ENCODE data around the gene TBC1D22A.

TBC1D22A gene

DNA sequence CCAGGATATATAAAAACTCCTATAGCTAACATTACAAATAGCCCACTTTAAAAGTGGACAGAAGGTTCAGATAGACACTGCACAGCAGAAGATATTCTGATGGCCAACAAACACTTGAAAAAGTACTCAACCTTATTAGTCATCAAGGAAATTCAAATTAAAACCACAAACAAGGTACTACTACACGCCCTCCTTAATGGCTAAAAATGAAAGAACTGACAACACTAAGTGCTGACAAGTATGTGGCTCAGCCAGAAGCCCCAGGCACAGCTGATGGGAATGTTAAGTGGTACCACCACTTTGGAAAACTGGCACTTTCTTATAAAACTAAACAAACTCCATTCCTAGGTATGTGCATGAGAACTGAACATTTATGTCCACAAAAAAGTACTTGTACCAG is 320.1 kb downstream of the TBC1D22A start:
- DNase-seq (ENCODE audit: low spot score): no peak

DNA sequence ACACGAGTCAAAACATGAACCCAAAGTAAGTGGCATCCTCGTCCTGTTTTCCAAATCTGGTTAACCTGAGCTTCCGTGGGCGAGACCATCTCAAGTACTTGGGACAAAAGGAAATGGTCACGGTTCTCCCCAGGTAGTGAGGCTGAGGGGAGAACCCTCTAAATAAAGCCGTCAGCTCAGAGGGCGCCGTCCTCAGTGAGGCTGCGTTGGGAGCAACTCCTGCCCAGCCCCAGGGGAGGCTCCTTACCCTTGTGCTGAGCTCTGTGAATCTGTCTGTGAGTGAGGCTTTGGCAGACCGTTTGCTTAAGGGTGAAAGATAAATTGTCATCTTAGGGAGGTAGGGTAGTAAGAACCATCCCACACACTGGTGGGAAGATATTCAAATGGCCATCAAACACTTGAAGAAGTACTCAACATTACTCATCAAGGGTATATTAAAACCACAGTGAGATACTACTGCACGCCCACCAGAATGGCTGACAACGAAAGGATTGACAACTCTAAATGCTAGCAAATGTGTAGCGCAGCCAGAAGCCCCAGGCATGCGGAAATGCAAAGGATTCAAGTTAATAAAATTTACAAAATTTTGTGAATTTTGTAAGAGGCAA is 321.0 kb downstream of the TBC1D22A start:
- no peak for DNase-seq (ENCODE audit: low spot score)

DNA sequence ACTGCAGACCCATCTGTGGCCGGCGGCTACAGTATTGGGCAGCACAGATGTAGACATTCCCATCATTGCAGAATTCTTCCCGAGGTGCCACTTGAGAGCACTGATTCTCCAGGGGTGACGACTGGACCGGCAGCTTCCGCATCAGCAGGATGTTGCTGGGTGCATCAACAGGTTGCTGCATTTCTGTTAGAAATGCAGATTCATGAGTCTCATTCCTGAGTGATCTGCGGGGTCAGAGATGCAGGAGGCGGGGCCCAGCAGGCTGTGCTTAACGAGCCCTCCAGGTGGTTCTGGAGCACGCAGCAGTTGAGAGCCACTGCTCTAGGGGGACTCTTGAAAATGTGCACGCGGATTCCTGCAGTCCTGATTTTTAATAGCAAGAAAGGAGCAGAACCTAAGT is 321.8 kb downstream of the TBC1D22A start:
- DNase-seq (ENCODE audit: low spot score): no peak

DNA sequence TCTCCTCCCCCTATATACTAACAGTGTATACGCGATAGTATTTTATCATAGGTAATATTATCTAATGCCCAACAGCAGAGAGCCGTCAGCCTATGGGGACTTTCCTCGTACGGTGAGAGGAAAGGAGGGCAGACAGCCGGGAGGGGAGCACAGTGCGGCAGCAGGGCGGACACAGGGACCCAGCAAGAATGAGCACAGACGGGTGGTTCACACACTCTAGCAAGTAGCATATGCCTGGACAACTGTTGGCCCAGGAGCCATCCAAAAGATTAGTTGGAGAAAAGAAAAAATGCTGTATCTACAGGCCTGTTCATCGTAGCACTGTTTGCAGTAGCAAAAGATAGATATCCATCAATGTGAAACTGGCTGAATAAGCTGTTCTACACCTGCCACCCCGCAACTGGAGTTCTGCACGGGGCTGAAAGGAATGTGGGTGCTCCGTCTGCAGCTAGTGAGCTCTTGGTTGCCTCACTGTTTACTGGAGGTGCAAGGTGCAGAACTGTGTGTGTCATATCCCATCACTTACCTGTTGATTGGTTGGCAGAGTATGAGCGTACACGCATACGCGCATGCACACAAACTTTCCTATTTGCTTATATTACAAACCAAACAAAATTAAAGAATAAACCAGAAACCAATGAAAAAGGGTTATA is 324.3 kb downstream of the TBC1D22A start:
- DNase-seq (ENCODE audit: low spot score): no peak

DNA sequence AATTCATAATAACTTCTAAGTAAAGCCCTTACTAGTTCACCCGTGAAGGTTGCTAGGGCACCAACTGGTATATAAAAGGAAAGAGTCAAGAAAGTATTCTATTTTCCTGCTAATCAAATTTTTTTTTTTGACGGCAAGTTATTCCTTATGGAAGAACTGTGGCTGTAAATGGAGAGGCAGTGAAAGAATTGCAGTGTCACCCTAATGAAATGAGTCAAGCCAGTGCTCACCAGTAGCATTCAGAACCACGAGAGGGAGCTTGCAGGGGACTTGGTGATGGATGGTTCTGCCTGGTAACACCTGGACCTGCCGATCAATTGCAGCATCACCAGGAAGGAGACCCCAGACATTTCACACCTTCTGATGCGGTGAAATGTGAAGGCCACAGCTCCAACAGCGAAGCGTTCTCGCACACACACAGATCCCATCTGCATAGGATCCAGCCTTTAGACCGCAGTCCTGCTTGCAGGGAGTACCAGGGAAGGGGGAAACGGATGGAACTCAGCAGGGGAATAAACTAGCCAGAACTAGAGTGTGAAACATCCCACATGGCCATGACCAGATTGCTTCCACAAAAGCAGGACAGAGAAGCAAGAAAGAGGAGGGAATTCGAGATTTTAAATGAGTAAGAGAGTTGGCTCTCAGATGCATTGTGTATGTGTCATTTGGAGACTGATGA is 326.2 kb downstream of the TBC1D22A start:
- no peak for DNase-seq (ENCODE audit: low spot score)

DNA sequence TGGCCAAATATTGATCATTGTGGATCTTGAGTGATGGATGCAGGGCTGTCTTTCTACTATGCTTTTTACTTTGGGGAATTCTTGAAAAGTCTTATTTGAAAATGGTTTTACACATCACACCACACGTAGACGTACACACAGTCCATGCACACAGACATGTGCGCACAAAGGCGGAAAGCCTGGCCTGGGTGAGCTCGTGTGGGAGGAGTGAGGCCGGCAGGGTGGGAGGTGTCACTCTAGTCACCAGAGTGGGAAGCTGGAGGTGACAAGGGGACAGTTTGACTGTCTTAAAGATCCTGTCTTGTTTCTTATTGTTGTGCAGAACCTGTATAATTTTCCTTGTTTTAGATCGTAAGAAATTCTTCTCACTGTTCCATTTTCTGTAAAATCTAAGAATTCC is 326.9 kb downstream of the TBC1D22A start:
- no peak for DNase-seq (ENCODE audit: low spot score)

DNA sequence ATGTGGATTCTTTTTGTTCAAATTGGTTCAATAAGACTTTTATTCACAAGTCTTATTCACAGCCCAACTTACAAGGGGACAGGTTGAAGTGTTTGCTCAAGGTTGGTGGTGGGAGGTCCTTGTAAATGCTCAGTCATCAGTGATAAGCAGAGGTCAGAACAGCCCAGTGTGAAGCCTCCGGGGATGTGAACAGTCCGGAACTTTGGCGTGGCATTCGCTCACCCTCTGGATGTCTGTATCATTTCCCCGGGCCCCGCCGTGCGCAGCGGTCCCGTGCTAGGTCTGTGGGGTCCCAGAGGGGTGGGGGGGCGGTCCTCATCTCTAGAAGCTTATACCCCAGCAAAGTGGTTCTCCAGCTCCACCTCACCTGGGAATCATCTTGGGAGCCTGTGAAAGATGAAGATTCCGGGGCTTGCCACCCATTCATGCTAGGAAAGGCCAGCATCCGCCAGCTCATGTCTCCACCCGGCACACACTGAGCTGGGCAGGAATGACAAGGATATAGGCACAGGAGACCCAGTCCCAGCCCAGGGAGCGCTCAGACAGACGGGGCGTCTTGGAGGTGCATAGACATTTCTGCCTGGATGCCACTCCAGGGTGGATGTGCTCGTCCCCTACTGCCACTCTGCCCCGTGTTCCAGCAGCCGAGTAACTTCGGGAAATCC is 327.5 kb downstream of the TBC1D22A start:
- no peak for DNase-seq (ENCODE audit: low spot score)

DNA sequence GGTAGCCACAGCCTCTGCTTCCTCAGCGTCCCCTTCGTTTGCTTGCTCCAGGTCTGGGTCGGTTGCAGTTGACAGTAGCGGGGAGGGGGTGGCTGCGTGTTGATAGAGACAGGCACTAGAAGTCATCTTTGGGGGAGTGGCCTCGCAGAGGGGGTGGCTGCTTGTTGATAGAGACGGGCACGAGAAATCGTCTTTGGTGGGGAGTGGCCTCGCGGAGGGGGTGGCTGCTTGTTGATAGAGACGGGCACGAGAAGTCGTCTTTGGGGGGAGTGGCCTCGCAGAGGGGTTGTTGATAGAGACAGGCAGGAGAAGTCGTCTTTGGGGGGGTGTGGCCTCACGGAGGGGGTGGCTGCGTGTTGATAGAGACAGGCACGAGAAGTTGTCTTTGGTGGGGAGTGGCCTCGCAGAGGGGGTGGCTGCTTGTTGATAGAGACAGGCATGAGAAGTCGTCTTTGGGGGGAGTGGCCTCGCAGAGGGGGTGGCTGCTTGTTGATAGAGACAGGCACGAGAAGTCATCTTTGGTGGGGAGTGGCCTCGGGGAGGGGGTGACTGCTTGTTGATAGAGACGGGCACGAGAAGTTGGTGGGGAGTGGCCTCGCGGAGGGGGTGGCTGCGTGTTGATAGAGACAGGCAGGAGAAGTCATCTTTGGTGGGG is 328.3 kb downstream of the TBC1D22A start:
- DNase-seq (ENCODE audit: low spot score): no peak

DNA sequence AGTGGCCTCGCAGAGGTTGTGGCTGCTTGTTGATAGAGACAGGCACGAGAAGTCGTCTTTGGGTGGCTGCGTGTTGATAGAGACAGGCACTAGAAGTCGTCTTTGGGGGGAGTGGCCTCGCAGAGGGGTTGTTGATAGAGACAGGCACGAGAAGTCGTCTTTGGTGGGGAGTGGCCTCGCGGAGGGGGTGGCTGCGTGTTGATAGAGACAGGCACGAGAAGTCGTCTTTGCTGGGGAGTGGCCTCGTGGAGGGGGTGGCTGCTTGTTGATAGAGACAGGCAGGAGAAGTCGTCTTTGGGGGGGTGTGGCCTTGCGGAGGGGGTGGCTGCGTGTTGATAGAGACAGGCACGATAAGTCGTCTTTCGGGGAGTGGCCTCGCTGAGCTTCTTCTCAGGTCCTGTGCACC is 328.8 kb downstream of the TBC1D22A start:
- no peak for DNase-seq (ENCODE audit: low spot score)

DNA sequence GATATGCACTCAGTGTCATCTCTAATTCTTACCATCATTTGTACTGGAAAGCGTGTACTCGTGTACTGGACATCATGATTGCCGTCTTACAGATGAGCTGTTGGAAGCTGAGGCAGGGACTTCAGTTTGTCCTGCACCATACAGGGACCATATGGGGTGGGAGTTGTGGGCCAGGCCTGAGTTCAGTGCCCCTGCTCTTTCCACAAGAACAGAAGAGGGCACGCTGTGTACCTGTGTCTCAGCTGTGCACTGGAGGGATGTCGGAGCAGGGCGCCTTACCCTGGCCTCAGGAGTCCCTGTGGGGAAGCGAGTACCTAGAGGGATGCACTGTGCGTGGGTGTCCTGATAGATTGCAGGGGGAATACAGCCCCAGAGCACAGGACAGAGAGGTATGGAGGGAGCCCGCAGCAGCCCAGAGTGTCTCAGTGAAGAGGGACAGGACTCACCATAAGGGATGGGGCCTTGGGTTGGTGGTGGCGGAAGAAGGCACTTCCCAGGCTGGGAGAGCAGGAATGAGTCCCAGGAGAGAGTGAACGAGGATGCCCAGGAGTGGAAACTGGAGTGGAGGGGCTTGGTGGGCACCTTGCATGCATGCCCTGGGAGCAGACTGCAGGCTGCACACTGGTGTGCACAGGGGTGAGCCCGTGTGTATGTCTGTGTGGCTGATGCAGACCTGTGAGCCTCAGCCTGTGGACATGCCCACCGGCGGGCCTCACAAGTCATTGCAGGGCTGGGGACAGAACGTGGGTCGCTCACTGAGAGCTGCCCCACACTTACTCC is 329.7 kb downstream of the TBC1D22A start:
- DNase-seq (ENCODE audit: low spot score): no peak

DNA sequence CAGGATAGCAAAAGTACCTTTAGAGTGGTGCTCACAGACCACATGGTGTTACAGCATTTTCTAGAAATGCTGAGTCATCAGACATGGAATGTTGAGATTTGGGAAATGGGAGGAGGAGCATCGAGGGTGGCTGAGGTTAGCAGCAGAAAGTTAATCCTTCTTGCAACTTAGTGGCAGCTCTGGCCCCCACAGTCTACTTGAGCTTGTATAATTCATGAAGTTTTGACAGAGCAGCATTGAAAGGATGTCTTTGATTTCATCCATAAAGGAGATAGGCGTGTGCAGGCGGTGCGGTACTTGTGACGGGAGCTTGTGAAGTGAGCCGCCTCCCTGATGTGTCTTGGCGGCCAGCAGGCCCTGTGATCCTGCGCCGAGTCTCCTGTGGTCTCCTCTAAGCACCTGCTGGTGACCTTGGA is 330.5 kb downstream of the TBC1D22A start:
- DNase-seq (ENCODE audit: low spot score): no peak

DNA sequence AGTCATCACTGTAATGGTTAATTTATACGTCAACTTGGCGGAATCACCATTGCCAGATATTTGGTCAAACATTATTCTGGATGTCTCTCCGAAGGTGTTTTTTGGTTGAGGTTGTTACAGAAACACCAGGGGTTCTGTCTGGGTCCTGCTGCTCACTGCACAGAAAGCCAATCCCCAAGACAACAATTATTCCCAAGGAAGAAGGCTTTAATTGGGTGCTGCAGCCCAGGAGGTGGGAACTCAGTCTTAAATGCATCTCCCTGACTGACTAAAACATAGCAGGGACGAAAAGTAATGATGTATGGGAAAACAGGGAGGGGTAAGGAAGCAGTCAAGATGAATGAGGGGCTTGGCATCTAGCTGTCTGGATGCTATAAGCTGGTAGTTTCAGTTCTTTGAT is 331.3 kb downstream of the TBC1D22A start:
- no peak for DNase-seq (ENCODE audit: low spot score)

DNA sequence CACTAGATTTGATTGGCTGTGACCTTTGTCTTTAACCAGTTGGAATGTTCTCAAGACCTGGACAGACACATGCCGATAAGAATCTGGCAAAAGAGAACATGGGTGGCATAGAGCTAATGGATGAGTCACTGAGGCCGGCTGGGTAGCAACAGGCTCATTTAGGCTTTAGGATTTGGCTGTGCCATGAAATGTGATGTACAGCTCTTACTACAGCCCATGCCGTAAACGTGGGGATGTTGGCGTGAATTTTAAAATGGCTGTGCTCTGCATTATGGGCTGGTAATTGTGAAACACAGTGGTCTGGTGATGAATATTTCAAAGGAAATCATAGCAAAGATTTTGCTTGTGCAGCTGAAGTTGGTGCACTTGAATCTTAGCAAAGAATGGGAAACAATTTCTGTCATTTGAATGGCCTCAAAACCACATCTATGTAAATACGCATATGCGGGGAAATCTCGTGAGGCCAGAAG is 332.4 kb downstream of the TBC1D22A start:
- DNase-seq (ENCODE audit: low spot score): peak; percentile 52

DNA sequence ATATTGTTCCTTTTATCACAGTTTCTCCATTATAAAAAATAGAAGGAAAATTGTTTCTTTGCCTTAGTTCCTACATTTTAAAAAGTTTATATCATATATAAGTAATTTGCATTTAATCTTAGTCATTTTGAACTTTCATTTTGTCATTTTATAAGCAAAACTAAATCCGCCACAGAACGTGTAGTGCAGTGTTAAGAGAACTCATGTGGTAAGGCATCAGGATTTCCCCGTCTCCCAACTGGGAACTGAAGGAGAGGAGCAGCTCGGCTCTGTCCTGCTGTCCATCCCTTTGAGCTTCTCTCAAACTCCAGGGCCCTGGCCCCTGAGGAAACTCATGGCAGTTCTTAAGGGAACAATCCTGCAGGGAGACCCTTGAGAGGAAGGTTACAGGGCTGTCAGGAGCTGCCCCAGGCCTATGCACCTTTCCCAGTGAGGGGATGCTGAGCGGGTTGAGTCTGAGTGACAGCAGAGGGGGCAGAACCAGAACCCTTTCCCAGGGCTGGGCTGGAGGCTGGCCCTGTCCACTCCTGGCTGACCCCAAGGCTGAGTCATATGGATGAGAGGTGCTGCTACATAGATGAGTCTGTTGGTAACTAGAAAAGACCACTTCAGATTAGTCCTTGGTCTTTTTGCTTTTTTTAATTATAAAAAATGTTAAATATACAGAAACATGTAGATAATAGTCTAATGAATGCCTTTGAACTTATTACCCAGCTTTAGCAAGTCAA is 333.1 kb downstream of the TBC1D22A start:
- DNase-seq (ENCODE audit: low spot score): peak; percentile 14

DNA sequence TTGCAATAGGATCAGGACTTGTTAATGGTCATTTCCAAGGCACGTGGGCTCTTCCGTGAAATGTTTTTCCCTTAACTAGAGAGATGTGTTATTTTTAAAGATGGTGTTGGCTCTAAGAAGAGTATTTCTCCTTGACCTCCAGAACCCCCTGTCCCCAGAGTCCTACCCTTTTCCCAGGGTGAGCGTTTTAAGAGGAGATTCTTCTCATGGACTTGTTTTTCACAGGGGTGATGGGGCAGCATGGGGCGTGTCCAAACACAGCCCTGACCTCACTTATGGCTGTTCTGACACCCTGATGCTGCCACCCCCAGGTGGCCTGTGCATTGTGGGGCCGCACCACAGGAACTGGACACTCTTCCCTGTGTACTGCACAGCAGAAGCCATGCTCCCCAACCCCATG is 335.7 kb downstream of the TBC1D22A start:
- DNase-seq (ENCODE audit: low spot score): no peak

DNA sequence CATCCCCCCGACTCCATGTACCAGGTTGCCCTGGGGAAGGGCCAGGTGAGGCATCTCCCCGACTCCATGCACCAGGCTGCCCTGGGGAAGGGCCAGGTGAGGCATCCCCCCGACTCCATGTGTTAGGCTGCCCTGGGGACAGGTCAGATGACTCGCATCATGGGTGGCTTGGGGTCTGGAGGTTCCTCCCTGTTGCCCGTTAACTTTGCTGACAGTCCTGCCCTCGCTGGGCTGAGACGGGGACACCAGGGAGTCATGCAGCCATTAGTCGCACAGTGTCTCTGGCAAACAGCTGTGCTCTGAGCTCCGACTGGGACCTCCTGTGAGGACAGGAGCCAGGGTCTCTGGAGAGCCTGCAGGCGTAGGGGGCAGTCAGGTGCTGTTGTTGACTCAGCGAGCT is 336.1 kb downstream of the TBC1D22A start:
- DNase-seq (ENCODE audit: low spot score): no peak

DNA sequence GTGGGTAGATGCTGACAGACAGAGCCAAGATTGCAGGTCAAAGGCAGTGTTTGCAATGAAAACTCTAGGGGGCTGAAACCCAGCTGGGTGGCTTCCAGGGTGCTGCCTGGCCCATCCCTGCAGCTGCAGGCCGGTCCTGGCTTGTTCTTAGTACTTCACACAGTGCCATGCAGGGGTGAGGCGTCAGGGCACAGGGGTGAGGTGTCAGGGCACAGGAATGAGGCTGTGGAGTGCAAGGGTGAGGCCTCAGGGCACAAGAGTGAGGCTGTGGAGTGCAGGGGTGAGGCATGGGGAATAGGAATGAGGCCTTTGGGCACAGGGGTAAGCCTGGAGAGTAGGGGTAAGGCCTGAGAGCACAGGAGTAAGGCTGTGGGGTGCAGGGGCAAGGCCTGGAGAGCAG is 337.6 kb downstream of the TBC1D22A start:
- DNase-seq (ENCODE audit: low spot score): no peak

DNA sequence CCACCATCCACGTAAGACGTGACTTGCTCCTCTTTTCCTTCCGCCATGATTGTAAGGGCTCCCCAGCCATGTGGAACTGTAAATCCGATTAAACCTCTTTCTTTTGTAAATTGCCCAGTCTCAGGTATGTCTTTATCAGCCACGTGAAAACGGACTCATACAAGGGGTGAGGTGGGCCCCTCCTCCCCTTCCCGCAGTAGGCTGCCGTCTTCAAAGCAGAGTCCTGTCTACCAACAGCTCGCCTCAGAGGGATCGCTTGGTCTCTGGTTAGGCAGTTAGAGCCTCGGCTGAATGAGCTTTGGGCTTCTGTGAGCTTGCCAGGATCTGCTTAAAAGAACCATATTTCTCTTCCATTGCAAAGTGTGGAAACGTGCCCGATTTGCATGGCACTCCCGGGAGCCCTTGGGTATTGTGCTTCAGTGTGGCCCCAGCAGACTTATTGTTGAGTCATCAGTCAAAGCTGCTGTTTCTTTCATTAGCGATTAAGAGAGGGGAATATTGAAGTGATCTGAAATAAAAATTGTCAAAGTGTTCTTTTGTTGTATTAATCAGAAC is 338.3 kb downstream of the TBC1D22A start:
- no peak for DNase-seq (ENCODE audit: low spot score)

DNA sequence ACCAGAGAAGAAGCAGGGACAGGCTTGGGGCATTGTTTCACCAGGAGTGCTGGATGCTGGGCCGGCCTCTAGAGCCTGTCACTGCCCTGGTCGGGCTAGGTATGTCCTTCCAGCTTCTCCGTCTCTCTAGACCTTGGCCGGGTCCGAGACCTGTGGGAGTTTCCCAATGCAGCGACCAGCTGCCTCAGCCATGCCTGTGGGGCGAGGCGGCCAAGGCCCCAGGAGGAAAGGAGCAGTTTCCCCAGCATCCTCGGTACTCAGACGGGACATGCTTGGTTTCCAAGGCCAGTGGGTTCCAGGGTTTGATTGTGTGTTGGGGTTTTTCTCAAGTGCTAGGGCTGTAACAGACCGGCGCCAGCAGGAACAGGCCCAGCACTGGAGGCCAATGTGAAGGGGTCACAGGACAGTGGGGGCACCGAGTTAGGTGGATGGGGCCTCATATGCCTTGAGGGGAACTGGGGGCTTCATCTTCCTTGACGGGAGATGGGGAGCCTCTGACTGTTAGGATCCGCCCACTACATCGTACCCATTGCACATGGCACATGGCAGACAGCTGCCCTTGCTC is 339.0 kb downstream of the TBC1D22A start:
- DNase-seq (ENCODE audit: low spot score): no peak

DNA sequence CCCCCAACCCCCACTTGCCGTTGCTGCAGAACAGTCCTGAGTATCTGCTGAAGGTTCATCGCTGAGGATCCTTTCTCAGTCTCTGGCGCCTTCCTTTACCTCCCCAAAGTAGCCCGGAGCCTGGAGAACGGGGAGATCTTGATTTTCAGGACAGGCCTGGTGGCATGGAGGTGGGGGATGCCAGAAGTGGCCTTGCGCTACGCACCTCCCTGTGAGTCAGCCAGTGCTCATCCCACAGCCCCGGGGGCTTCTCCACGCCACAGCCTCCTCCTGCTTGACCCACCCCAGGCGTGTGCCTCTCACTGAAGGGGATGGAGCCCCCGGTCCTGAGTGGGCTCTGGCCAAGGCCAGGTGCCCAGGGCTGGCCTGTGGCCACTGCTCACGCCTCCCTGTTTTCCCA is 339.6 kb downstream of the TBC1D22A start:
- no peak for DNase-seq (ENCODE audit: low spot score)

Measured in activated CD4-positive, alpha-beta T cell treated with anti-CD3 and anti-CD28 coated beads, Interleukin-2, Interleukin-4, amounts not matched to agents 100 ng/mL and 50 ng/mL, durations not matched to agents 16 hours and 8 hours (primary cell).